H54 (cell line): Measurements from ENCODE around the gene DGKD.
"Not testable (repeated sequence)": the region's sequence is repeated elsewhere in the genome, so short reads cannot be mapped to it uniquely, and the experiment has no call there.

Source experiments
- DNase-seq: peaks from one replicate; pipeline ENCODE4 v3.0.0; 2011; ENCODE audit warnings: low spot score, mixed read lengths; ENCODE audit not compliant: insufficient read length
- FAIRE-seq: peaks from 3 replicates; lab custom pipeline; 2011; peaks lifted over from hg19 to GRCh38; lab: Jason Lieb, UNC
- POLR2A ChIP-seq: IDR thresholded peaks from 2 replicates; pipeline ENCODE4 v1.6.1; 2011; ENCODE audit warnings: low read depth, mild to moderate bottlenecking, low read length

DGKD gene

GRCh38 chr2:233395687-233396086, 41.4 kb downstream of the DGKD start:
- no peak for DNase-seq
- no peak for FAIRE-seq
- TF ChIP-seq POLR2A = no peak

DNA sequence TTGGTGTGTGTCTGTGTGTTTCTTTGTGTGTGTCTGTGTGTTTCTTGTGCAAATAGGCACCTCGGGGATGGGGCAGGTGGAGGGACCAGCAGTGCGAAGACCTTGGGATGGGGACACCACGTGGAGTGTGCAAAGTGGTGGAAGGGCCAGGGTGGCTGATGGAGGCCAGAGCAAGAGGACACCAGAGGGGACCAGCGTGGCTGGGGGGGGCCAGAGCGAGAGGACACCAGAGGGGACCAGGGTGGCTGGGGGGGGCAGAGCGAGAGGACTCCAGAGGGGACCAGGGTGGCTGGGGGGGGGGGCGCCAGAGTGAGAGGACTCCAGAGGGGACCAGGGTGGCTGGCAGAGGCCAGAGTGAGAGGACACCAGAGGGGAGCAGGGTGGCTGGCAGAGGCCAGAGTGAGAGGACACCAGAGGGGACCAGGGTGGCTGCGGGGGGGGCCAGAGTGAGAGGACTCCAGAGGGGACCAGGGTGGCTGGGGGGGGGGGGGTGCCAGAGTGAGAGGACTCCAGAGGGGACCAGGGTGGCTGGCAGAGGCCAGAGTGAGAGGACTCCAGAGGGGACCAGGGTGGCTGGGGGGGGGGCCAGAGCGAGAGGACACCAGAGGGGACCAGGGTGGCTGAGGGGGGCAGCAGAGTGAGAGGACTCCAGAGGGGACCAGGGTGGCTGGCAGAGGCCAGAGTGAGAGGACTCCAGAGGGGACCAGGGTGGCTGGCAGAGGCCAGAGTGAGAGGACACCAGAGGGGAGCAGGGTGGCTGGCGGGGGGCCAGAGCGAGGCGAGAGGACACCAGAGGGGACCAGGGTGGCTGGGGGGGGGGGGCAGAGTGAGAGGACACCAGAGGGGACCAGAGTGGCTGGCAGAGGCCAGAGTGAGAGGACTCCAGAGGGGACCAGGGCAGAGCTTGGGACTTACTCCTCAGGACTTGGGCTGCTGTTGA, 42.7 kb downstream of the DGKD start:
- not testable (repeated sequence) for FAIRE-seq, DNase-seq

DNA sequence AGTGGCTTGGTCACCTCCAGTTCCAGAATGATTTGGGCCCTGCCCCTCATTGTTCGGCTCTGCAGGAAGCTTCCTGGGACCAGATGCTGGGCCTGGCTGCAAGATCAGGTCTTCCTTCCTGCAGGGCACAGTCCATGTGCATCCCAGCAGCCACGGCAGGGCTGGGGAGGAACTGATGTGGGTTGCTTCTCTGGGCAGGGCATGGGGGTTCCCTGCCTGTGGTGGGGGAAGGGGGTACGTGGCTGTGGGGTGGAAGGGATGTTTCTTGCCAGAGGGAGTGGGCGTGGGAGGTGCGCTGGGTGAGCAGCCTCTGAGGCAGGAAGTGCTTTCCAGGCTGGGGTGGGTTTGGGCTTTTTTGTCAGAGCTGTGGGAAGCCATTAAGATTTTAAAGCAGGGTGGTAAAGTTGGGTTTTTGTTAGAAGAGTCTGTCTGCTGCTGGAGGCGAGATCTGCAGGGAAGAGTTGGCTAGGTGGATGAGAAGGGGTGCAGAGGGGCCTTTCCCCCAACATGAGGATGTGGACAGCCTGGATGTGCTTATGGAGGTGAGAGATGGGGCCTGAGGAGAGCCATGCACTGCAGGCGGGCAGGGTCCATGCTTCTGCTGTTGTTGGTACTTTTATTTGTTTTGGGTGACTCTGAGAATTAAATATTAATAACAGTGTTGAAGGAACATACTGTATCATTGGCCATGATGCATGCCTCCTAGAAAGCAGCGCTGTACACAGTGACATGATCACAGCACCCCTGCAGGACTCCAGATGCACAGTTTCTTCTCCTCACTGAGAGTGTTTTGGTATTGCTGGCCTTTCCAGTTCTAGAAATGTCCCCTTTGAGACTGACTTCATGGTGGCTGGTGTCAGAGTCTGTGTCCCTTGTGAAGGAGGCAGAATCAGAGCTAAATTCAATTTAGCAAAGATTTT, 45.3 kb downstream of the DGKD start:
- no peak for FAIRE-seq

DNA sequence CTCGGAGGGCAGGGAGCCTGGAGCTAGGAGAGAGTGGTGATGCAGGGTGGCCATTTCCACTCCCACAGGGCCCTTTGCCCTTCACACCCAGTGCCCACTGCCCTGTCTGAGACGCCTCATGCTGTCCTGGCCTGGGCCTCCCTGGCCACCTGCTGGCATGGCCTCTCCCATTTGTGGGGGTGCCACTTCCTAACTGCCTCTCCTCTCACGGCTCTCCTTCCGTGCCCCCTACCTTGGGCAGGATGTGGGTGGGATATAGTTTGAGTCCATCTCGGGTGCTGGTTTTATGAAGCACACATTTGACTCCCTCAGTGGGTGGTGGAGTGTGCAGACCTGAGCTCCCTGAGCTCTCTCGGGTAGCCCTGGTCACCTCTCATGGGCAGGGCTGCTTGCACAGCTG, 46.0 kb downstream of the DGKD start:
- FAIRE-seq (no peak), DNase-seq (no peak)
- TF ChIP-seq POLR2A = no peak

More for the DNA sequence above, 45.3 kb downstream of the DGKD start:
- no peak for DNase-seq
- no peak for TF ChIP-seq POLR2A

- TF ChIP-seq POLR2A = no peak
- FAIRE-seq (no peak), DNase-seq (no peak)
These were observed 46.7 kb downstream of the DGKD start for GRCh38 chr2:233400961-233401360.

DNA sequence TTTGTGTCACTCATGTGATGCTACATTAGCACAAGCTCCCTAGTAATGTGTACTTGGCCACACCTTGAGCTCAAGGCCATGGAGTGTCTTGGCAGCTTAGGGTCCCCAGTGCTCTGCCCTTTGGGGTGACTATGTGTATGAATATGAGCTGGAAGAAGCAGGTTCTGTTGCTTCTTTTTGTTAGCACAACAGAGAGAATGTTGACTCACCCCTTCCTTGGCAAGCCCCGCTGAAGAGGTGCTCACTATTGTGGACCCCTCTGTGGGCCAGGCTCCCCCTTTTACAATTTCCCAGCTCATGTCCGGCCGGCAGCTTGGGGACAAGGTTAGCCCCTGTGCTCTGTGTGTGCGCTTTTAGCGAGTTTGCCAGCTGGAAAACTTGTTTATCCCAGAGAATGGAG, 48.1 kb downstream of the DGKD start:
- no peak for TF ChIP-seq POLR2A
- no peak for DNase-seq
- FAIRE-seq = no peak

DNA sequence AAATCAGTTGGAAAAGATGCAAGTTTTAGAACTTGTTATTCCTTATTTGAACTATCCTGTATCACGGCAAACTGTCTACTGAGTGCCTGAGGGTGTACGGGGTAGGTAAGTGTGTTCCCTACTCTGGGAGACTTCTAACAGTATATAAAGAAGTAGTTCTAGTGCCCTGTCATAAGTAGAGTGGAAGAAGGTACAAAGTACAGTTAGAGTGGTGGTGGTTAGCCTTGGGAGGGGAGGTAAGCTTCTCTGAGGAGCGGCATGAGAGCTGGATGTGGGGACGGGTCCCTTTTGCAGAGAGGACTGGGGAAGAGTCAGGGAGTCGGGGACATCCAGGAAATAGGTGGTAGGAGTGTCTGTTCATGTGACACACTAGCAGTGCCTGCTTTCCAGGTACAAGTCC, 48.5 kb downstream of the DGKD start:
- TF ChIP-seq POLR2A = no peak
- FAIRE-seq (no peak), DNase-seq (no peak)

DNA sequence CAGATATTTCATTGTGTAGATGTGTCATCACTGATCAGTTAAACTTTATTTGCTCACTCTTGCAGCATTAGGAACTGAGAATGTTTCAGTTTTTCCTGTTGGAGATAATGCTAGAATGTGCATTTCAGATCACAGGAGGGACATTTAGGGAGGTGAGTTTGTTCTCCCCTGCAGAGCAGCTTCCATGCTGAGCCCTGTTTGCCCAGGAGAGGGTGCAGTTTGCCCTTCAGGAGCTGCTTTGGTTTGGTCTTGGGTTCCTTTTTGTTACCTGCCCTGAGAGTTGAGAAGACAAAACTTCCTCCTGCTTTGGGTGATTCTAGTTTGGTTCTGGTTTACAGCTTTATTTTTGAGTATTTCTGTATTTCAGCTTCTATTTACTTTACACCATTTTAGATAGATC, 49.9 kb downstream of the DGKD start:
- no peak for DNase-seq
- TF ChIP-seq POLR2A = no peak
- FAIRE-seq = no peak

- no peak for FAIRE-seq
- no peak for DNase-seq
- no peak for TF ChIP-seq POLR2A
These were observed 52.6 kb downstream of the DGKD start for GRCh38 chr2:233406865-233407264.

DNA sequence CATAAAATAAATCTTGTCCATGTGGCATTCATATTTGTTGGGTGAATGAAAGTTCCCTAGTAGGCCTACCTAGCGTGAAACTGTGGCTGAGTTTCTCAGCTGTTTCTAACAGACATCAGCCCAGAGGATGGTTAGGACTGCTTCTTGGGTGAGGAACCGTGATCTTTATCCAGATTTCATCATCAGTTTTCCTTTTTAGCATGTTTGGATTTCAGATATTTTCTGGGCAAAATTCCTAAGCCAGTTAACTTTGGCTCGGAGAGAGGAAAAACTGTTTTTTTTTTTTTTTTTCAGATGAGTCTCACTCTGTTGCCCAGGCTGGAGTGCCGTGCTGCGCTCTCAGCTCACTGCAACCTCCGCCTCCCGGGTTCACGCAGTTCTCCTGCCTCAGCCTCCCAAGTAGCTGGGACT, 53.5 kb downstream of the DGKD start:
- no peak for TF ChIP-seq POLR2A
- FAIRE-seq = no peak
- DNase-seq = no peak

DNA sequence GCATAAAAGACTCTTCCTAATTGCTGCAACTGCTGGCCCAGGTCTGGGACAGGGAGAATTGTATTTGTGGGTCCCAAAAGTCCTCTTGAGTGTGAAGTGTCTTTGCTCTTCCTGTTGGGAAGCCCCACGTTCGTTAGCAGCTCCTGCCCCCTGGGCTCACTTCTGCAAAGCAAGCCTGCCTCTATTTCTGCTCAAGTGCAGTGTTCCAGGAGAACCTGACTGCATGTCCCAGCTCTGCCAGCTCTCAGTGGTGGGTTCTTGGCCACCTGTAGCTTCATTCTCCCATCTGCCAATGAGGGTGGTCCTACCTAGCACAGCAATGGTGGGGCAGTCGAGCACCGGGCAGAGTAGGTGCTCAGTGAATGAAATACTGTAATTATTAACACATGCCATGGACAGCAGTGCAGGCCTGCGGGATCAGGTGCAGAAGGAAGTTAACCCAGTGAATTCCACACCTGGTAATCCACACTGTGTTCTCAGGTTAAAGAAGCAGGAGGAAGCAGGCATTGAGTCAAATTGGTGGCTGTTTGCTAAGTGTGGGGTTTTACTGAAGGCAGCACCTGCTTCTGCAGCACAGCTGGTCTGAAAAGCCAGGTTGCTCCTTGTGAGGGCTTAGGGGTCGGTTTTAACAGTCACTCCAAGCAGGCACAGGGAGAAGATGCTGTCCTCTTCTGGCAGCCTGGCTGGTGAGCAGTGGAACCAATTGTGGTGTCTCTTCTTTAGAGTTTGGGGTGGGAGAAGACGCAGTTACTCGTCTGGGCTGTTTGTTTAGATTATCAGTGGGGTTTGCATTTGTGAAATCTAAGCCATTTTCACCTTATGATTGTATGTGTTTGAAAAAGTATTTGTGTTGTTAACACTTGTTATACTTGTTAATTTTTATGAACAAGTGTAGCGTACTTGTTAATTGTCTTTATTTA, 54.3 kb downstream of the DGKD start:
- FAIRE-seq (no peak), DNase-seq (no peak)
- no peak for TF ChIP-seq POLR2A

DNA sequence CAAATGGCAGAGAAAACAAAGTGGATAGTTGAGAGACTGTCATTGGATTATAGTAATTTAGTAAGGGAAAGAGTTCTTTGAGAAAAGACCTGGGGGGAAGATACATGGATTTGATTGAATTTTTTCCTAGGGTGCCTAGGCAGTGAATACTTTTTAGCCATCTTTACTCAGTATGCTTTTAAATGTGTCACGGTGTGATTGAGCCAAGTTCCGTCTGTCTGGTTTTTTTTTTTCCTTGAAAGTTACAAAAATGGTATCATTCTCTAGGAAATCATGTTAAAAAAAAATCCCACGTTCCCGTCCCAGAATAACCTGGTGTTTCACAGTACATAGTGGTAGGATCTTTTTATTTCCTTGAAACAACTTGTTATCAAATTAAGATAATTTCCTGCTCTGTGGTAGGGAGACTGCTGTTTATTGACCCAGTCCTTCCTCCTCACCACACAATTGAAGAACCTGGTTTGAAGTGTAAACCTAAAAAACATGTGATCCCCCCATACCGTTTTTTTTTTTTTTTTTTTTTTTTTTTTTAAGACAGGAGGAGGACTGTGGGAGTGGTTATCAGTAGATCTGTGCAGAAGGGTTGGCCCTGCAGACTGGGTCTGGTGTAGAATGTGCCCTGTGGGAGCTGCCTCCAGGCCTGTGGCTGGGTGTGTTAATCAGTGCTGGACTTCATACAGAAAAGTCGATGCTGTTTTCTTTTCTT, 55.1 kb downstream of the DGKD start:
- FAIRE-seq (no peak), DNase-seq (no peak)
- TF ChIP-seq POLR2A = no peak
